Endothelial cell (in vitro differentiated cells): Measurements from ENCODE around the gene ZBTB12. TPM values are rescaled to one million over a fixed set of nuclear protein-coding genes. Genes with fewer than 3 reads are reported as not detected.

Experiments
- DNase-seq: peaks from one replicate; pipeline ENCODE4 v3.0.0; 2021; ENCODE audit warnings: low spot score
- H3K27ac Mint-ChIP-seq: one replicate; pipeline ENCODE4 v1.8.0; 2021; ENCODE audit warnings: mixed read lengths, inconsistent platforms; ENCODE audit not compliant: unreplicated experiment
- H3K27me3 Mint-ChIP-seq: one replicate; pipeline ENCODE4 v1.8.0; 2021; ENCODE audit warnings: mild to moderate bottlenecking, moderate library complexity, mixed read lengths, inconsistent platforms; ENCODE audit not compliant: unreplicated experiment
- H3K36me3 Mint-ChIP-seq: one replicate; pipeline ENCODE4 v1.8.0; 2021; ENCODE audit warnings: mild to moderate bottlenecking, low read depth, mixed read lengths, inconsistent platforms; ENCODE audit not compliant: unreplicated experiment
- H3K4me1 Mint-ChIP-seq: one replicate; pipeline ENCODE4 v1.8.0; 2021; ENCODE audit warnings: mild to moderate bottlenecking, mixed read lengths, inconsistent platforms; ENCODE audit not compliant: unreplicated experiment
- H3K4me3 Mint-ChIP-seq: one replicate; pipeline ENCODE4 v1.8.0; 2021; ENCODE audit warnings: mild to moderate bottlenecking, mixed read lengths, inconsistent platforms; ENCODE audit not compliant: unreplicated experiment
- H3K9me3 Mint-ChIP-seq: one replicate; pipeline ENCODE4 v1.8.0; 2021; ENCODE audit warnings: mixed read lengths, inconsistent platforms; ENCODE audit not compliant: unreplicated experiment
- total RNA-seq: library from RNA; stranded (reverse); fragmentation: NEBNext Ultra II Directional; extraction: Animal tissue kit (Norgen Biotek cat#: 25700); gene quantifications from one replicate; pipeline ENCODE4 v1.2.1, GENCODE V29; 2021; ENCODE audit not compliant: unreplicated experiment
- TF ChIP-seq, protein P1 (sequence below): fragments of 200-600 bp; sonication (generic); IDR thresholded peaks from one replicate; pipeline ENCODE4 v1.5.0; 2021; ENCODE audit warnings: antibody characterized with exemption; ENCODE audit not compliant: unreplicated experiment

Gene ZBTB12
- total RNA-seq, 1 donor from 2014 or later, result 9.0 TPM

DNA sequence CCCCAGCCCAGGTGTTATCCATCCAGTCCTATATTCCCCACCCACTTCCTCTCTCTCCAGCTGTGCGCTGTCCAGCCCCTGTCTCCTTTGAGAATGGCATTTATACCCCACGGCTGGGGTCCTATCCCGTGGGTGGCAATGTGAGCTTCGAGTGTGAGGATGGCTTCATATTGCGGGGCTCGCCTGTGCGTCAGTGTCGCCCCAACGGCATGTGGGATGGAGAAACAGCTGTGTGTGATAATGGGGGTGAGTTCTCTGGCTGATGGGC lies 26.7 kb upstream of the ZBTB12 start:
- Mint-ChIP-seq H3K4me1 (no peaks in the 10 kb centered on the region), H3K4me3 (no peak overlapping the region), H3K9me3 (no peaks in the 10 kb centered on the region), H3K27ac (no peak overlapping the region), H3K36me3 (no peaks in the 10 kb centered on the region), H3K27me3 (no peaks in the 10 kb centered on the region)
- TF ChIP-seq, protein P1, sequence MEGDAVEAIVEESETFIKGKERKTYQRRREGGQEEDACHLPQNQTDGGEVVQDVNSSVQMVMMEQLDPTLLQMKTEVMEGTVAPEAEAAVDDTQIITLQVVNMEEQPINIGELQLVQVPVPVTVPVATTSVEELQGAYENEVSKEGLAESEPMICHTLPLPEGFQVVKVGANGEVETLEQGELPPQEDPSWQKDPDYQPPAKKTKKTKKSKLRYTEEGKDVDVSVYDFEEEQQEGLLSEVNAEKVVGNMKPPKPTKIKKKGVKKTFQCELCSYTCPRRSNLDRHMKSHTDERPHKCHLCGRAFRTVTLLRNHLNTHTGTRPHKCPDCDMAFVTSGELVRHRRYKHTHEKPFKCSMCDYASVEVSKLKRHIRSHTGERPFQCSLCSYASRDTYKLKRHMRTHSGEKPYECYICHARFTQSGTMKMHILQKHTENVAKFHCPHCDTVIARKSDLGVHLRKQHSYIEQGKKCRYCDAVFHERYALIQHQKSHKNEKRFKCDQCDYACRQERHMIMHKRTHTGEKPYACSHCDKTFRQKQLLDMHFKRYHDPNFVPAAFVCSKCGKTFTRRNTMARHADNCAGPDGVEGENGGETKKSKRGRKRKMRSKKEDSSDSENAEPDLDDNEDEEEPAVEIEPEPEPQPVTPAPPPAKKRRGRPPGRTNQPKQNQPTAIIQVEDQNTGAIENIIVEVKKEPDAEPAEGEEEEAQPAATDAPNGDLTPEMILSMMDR, result no peak
- DNase-seq, result no peak

DNA sequence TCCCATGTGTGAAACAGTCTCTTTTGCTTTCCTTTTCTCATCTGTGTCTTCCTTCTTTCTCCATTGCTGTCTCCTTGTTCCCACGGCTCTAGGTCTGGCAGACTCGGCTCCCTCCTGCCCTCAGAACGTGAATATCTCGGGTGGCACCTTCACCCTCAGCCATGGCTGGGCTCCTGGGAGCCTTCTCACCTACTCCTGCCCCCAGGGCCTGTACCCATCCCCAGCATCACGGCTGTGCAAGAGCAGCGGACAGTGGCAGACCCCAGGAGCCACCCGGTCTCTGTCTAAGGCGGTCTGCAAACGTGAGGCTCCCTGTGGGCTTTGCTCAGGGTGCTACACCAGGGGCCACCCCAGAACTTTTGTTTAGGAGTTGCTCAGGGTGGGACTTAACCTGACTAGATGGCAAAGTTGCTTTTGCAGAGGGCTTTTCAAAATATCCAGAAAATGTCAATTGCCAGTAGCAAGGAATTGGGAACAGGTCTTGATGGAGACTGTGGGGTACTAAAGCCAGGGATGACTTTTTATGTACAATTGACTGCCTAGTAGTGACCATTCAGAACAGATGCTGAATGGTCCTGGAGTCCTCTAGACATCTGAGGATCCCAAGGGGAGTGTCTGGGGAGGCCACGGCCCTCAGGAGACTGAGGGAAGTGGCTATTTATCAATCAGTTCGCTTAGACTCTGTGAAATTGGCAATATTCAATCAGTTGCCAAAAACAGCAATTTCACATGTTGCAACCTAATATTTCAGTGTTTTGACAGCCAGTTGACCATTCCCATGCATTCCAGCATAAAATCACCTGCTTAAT lies 26.2 kb upstream of the ZBTB12 start:
- DNase-seq, result no peak
- TF ChIP-seq, protein P1, result no peak
- H3K9me3 Mint-ChIP-seq, result no peaks in the 10 kb centered on the region

DNA sequence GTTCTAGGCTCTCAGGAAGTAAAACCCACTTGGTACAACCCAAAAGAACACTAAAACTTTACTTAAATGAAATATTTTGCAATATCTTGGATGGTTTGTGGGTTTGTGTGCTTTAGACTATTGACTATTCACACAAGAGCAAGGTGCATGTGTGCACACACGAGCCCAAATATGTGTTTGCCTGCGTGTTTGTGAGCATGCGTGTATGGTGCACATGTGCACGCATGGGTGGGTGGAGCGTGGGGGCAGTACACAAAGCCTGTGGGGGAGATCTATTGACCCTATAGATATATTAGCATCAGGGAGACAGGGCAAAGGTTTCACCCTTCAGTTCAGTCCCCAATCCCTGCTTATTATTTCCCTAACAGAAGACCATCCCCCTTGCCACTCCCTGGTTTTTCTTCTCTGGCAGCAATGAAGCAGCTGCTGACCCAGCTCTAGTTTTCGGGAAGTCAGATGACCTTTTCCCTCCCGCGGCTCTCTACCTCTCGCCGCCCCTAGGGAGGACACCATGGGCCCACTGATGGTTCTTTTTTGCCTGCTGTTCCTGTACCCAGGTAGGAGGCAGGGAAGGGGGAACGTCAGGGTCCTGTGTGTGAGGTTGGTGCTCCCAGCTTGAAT lies 25.5 kb upstream of the ZBTB12 start, which contains the start of gene C2:
TSS of gene C2 (plus strand) at position 476 of the 621 bp plus-strand sequence. CDS start at position 512, 36 bp downstream.
- H3K36me3 Mint-ChIP-seq, result no peaks in the 10 kb centered on the region
- no peak for DNase-seq
- no peak within 1 kb of the TSS for H3K4me3 Mint-ChIP-seq
- H3K4me1 Mint-ChIP-seq, result no peaks in the 10 kb centered on the region
- no peak within 1 kb of the TSS for H3K27ac Mint-ChIP-seq
- H3K9me3 Mint-ChIP-seq, result no peaks in the 10 kb centered on the region
- TF ChIP-seq, protein P1, result no peak
- H3K27me3 Mint-ChIP-seq, result no peaks in the 10 kb centered on the region

More for the DNA sequence above, 26.2 kb upstream of the ZBTB12 start:
- Mint-ChIP-seq H3K4me3 (no peak overlapping the region), H3K36me3 (no peaks in the 10 kb centered on the region), H3K4me1 (no peaks in the 10 kb centered on the region), H3K27ac (no peak overlapping the region), H3K27me3 (no peaks in the 10 kb centered on the region)

DNA sequence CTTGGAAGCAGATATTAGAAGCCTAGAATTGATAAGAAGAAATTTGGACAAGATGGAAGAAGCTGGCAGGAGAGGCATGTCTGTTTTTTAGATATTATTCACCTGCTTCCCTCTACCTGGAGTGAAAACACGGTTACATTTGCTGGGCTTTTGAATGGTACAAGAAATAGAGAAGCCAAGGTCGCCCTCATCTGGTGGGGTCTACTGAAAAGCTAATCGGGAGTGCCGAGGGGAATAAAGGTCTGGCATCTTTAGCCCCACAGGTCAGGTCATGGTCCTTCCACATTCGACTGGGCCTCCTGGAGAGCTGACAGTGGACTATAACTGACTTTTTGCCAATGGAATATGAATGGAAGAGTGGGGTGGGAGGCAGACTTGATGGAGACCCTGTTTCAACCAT lies 21.1 kb upstream of the ZBTB12 start:
- no peaks in the 10 kb centered on the region for H3K9me3 Mint-ChIP-seq
- no peak overlapping the region for H3K4me3 Mint-ChIP-seq
- TF ChIP-seq, protein P1, result no peak
- no peaks in the 10 kb centered on the region for H3K27me3 Mint-ChIP-seq
- no peak for DNase-seq
- H3K36me3 Mint-ChIP-seq, result no peaks in the 10 kb centered on the region
- H3K27ac Mint-ChIP-seq, result no peak overlapping the region
- no peaks in the 10 kb centered on the region for H3K4me1 Mint-ChIP-seq

DNA sequence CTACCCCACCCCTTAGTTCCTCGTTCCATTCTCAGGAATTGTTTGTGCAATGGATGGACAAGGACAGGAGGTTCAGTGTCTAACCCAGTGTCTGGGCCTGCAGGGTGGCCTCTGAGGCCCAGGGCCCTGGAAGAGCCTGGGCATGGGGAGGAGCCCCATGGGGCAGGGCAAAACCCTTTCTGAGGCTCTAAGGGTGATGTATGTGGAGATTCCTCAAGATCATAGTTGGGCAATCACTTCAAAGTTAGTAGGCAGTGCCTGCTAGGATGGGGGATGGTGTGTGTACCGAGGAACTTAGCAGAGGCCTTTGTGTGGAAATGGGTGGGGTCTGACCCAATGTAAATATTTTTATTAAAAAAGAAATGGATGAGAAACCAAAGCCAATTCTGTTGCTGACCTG lies 18.9 kb upstream of the ZBTB12 start:
- DNase-seq, result no peak
- Mint-ChIP-seq H3K4me1 (no peaks in the 10 kb centered on the region), H3K36me3 (no peaks in the 10 kb centered on the region), H3K9me3 (no peaks in the 10 kb centered on the region), H3K27ac (no peak overlapping the region), H3K4me3 (no peak overlapping the region), H3K27me3 (no peaks in the 10 kb centered on the region)
- TF ChIP-seq, protein P1, result no peak
